Stimulated activated CD8-positive, alpha-beta memory T cell treated with anti-CD3 and anti-CD28 coated beads, Interleukin-2, amount 100 ng/mL, for 1 hour (primary cell): Measurements from ENCODE around the gene NELL2.
"Not testable (repeated sequence)": the region's sequence is repeated elsewhere in the genome, so short reads cannot be mapped to it uniquely, and the experiment has no call there.

ENCODE experiments used
- DNase-seq, 2 donors: peaks; one replicate each; pipeline ENCODE4 v3.0.0-alpha.2; 2020; ENCODE audit warnings: low read depth in 2 of 2

Gene NELL2

DNA sequence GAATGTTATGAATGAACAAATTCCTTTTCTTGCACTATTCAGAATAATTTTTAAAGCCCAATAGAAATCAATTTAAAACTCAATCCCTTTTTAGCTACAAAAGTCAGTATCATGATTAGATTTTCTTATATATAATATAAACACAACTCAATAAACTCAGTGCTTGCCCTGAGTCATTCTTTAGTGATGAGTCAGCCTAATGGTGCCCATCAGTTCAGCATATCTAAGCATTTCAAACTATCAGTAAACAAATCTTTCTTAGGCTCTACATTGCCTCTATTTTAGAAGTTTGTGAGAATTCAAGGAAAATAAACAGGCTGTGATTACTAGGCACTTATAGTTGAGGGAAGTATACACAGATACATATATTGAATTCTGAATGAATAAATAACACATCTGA, 179.6 kb downstream of the NELL2 start:
- DNase-seq: no peak

DNA sequence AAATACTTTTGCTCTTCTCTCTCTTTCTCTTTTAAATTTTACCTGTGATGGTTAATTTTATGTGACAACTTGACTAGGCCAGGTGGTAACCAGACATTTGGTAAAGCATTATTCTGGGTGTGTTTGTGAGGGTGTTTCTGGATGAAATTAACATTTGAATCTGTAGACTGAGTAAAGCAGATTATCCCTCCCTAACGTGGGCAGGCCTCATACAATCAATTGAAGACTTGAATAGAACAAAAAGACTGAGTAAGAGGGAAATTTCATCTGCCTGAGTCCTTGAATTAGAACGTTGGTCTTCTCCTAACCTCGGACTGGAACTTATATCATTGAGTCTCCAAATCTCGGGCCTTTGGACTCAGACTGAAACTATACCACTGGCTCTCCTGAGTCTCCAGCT, 182.1 kb downstream of the NELL2 start:
- DNase-seq: no peak

DNA sequence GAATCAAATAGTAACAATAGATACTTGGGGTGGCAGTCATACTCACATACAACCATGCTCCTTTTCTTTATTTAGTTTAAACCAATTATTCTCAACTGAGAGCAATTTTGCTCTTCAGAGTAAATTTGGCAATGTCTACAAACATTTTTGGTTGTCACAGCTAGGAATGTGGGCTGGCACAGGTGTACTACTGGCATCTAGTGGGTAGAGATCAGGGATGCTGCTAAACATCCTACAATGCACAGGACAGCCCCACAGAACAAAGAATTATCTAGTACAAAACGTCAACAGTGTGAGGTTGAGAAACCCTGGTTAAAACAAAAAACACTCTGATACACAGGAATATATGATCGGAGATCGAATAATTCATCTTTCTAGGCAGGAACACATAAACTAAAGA, 186.5 kb downstream of the NELL2 start:
- DNase-seq: no peak

DNA sequence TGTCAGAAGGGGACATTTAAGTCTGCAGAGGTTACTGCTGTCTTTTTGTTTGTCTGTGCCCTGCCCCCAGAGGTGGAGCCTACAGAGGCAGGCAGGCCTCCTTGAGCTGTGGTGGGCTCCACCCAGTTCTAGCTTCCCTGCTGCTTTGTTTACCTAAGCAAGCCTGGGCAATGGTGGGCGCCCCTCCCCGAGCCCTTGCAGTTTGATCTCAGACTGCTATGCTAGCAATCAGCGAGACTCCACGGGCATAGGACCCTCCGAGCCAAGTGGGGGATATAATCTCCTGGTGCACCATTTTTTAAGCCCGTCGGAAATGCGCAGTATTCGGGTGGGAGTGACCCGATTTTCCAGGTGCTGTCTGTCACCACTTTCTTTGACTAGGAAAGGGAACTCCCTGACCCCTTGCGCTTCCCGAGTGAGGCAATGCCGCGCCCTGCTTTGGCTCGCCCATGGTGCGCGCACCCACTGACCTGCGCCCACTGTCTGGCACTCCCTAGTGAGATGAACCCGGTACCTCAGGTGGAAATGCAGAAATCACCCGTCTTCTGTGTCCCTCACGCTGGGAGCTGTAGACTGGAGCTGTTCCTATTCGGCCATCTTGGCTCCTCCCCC, 189.2 kb downstream of the NELL2 start:
- DNase-seq: not testable (repeated sequence)

DNA sequence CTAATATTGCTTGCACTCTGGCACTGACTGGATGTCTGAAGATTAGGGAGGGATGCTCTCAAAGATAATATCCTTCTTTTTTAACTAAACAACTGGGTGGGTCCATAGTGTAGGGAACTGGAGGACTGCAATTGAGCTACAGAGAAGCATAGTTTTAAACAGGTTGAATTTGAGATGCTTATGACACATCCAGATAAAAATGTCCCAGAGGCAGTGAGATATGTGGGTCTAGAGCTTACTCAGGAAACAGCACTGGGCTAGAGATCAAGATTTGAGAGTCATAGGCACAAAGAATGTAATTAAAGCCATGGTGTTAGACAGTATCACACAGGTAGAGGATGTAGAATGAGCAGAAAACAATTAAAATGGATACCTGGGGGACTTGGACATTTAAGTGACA, 198.4 kb downstream of the NELL2 start:
- DNase-seq: no peak

DNA sequence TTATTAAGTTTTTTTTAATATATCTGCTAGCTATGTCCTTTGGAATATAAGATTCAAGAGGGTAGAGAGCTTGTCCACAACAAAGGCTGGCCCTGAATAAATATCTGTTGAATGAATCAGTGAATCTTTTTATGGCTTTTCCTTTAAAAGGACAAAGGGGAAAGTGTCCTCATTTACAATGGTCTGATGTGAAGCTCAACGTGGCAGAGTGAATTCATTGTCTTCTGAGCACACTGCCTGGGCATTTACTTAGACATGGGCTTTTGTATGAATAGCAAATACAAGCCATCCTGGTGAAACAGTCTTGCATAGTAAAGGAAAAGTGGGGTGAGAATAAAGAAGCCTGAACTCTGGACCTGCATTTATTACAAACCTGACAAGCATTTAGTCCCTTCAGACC, 201.2 kb downstream of the NELL2 start:
- DNase-seq: no peak

DNA sequence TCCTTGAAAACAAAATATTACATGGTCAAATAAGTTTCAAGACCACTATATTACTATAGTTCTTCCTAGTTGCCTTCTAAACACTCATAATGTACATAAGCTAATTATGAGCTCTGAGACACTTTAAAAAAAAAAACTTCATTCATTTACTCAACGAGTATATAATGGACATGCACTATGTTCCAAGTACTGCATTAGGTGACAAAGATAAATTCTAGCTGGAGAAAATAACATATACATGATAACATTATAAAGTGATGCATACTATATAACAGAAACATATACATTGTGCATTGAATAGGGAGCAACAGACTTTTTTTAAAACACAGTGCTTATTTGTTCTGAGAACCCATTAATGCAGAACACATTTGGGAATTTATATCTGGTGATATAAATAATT, 202.3 kb downstream of the NELL2 start:
- DNase-seq: no peak

DNA sequence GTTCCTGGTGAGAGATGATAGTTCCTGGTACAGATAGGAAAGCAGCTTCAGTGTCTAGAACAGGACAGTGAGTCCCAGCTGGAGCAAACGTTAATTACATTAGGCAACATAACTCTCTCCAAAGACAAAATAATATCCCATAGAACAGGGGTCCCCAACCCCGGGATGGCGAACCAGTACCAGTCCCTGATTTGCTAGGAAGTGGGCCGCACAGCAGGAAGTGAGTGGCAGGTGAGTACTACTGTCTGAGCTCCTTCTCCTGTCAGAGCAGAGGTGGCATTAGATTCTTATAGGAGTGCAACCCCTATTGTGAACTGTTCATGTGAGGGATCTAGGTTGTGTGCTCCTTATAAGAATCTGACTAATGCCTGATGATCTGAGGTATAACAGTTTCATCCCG, 204.1 kb downstream of the NELL2 start:
- no peak for DNase-seq

DNA sequence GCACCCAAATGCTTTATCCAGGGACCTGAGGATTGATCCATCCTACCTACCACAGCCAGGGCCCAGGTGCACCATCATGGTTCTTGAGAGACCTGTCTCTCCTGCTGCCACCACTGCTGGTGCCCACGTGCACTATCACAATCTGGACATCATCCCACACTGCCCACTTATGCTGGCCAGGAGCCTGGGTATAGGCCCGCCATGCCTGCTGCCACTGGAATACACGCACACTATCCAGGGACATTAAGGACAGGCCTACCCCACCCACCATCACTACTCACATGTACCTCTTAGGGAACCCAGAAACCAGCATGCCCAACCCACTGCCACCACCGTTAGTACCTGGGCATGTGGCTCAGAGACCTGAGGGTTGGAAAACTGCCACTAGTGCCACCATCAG, 207.7 kb downstream of the NELL2 start:
- DNase-seq: no peak

DNA sequence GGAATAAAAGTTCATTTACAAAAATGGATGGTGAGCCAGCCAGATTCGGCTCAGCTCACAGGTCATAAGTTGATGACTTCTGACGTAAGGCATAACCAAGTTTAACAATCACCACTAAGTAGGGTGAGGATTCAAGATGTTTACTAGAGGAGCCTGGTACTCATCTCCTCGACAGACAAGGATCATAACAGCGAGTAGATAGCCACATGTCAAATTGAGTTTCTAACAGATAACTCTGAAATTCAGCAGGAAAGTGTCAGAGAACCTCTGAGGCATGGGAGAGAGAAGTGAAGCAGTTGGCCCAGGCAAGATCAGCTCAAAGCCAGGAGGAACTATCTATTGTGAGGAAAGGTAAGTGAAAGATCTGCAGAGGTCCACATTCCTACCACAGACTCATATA, 208.7 kb downstream of the NELL2 start:
- DNase-seq: no peak

DNA sequence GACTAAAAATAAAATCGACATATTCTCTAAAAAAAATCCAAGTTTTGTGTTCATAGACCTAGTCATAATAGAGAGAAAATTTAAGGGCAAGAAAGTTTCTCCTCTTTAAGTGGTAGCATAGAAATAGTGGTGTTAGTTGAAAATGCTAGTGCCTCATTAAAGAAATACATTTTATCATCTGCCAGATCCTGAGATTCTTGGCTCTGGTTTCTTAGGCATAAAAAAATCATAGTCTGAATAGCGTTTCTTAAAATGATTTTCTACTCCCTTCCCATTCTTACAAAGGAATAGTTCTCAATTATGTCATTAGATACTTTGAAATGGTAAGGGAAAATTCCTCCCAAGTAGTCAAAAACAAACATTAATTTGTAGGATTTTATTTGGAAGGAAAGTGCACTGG, 212.8 kb downstream of the NELL2 start:
- no peak for DNase-seq

DNA sequence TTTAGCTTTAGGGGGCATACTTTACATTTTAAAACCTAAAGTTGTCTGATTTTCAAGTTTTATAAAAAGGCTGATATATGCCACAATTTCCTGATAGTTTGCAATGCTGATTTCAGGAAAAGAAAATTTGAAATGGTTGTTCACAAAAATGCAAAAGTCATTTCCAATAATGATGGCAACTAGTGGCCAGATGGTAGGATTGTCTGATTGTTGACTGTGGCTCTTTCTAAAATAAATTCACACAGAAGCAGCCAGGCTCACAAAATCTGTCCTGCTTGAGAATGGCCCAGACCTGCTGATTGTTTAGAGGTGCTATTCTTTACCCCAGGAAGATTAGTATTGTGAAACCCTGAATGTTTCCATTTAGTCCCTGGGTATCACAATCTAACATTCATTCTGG, 220.3 kb downstream of the NELL2 start:
- no peak for DNase-seq

DNA sequence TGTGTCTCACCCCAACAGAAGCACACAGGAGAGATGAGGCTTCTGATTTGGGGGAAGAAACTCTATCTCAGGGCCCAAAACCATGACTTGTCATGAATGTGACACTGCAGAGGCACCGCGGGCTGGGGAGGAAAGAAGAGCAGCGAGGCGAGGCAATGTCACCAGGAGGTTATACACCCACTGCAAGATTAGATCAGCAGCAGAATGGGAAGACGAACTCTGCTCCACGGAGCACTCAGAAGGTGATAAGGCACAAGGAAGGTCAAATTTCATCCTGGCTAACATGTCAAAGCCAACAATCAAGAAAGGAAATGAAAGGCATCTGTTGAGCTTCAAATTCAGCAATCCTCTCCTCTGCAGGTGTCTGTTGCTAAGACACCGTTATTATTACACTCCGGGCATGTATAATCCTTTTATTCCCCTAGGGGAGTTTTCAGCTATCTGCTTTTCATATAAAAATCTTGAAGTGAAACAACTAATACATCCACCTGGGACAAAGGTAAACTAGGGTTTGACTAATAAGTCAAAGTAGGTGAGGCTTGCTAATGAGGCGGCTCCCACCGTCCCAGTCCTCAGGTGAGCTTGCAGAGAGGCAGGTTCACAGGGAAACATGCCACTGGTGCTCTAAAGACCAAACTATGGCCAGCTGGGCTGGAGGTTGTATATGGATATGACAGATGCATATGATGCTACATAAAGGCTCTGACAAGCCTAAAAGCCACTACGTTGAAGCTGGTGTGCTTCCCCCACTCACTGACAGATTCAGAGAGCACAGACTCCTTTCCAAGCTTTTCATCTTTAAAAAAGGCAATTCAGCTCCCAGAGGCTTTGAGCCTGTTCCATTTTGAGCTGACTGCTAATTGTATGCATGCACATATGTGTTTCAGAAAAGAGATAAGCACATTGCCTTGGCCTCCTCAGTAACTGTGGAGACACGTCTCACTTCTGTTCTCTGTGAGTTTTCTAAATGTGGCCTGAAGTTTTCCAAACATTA, 221.2 kb downstream of the NELL2 start:
- no peak for DNase-seq

DNA sequence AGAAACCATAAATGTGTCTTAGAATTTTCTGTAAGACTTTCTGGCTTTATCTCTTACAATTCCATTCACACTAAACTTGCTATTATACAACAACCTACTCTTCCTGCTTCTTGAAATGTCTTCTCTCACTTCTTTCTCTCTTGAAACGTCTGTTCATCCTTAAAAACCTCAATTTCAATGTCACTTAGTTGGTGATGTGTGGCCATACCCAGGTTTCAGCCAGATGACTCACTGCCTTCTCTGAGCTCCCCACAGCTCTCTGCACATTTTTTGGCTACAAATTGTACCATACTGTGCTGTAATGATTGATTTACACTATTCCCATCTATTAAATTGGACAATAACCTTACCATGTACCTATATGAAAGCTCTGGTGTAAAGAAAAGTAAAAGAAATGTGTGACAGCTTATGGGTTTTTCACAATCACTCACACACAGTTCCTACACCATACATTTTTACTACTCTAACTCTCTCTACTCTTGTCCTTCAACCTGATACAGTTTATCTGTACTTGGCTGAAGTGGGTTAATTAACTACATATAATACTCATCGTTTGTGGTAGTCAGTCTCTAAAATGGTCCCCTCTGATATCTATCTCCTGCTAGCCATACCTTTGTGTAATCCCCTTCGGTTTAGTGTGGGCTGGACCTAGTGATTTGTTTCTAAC, 222.1 kb downstream of the NELL2 start:
- no peak for DNase-seq

DNA sequence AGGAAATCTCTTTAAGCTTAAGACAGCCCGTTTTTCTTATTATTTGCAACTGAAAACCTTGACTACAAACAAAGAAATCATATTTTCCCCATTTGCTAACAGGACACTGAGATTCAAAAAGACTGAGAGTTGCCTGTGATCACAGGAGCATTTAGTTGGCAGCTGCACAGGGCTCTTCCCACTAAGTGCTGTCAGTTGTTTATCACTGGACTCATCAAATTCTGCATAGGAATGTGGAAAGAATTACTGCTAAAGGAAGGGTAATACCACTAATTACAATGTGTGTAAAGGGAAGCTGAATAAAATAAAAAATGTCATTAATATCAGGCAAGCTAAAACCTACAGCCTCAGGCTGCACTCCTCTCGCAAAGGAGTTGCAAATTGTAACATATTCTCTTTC, 226.4 kb downstream of the NELL2 start:
- DNase-seq: no peak

DNA sequence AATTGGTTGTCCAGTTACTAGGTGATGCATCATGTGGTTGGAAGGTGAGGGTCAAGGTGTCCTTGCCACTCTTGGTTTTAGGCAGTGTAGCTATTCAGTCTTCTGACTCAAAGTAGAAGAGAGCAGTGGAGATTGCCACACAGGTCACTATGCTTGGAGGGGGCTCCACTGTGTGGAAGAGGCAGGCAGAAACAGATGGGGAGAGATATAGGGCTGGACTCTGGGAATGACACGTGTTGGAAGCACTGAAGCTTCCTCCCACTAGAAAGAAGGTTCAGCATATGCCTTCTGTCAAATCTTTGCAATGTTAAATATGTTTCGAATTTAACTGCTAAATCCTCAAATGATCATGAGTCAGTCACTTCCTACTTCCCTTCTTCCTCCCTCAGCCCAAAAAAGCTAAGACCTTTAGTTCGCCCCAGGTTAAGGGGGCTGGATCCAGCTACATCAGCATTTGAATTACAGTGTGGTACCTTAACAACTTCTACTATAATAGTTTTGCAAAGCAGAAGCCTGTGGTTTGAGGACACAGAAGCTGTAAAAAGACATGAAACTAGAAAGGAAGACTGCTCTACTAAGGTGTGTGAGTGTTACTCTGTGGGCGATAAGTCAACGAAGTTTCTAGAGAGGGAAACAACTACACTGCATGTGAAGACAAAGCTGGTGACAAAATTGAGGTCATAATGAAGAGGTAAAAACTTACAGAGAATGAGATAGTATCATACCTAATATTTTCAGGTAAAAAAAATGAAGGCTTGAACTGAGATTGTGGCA, 228.0 kb downstream of the NELL2 start:
- DNase-seq: no peak

DNA sequence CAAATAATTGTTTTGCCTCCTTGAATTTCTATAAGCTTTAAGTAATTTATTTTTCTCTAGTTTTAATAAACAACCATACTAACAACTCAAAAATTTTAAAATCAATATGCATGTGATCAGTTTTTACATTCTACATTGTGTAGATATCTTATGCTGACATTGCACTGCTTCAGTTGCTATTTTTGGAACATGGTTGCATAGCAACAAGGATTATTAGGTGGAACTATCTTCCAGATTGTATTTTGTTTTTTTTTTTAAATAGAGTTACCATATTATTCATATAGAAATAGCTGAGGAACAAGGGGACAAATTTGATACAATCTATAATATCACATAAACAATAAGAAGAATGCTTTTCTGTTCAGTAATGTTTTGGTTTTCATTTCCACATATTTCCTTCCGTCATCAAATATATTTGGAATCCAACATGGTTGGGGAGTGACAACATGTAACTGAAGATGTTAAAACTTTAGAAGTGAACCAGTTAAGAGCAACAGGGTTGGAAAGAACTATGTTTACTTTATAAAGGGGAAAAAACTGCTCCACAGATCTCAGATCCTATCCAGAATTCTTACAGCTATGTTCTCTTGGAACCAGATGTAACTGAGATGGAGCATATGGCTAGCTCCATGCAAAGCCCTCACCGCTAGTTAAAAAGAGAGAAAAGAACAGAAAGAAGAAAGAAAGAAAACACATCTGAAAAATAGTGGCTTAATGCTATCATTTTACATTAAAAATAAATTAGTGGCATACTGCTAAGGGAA, 235.5 kb downstream of the NELL2 start:
- DNase-seq: no peak

DNA sequence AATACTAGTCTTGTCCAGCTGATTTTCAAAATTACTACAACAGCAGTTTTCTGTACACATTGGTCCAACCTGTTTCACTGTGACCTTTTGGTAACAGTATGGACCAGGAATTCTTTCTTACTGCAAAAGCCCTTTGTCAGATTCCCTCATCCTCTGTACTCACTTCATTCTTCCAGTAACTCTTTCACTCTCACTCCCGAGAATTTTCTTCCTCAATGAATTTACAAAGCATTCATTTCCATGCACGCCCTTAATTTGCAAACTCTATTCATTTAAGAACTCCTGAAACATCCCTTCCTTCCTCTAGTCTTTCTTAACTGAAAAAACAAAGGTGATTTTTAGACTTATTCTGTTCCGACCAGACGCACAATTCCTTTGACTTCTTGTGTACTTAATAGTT, 238.2 kb downstream of the NELL2 start:
- DNase-seq: no peak

DNA sequence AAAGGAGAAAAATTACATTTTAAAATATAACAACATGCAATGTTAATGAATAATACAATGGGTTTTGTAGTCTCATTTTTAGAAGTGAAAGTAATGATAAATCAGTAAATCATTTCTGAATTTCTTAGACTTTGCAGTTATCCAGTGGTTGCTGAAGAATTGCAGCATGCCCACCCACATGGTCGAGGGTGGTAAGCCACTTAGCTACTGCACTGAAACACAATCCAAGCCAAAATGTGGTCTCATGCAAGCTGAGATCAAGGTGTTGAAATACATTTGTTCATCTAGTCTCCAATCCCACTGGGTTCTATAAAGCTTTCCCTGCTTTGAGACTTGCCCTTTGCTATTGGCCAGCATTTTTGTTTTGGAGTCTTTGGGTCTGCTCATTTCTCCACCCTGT, 247.9 kb downstream of the NELL2 start:
- DNase-seq: no peak

DNA sequence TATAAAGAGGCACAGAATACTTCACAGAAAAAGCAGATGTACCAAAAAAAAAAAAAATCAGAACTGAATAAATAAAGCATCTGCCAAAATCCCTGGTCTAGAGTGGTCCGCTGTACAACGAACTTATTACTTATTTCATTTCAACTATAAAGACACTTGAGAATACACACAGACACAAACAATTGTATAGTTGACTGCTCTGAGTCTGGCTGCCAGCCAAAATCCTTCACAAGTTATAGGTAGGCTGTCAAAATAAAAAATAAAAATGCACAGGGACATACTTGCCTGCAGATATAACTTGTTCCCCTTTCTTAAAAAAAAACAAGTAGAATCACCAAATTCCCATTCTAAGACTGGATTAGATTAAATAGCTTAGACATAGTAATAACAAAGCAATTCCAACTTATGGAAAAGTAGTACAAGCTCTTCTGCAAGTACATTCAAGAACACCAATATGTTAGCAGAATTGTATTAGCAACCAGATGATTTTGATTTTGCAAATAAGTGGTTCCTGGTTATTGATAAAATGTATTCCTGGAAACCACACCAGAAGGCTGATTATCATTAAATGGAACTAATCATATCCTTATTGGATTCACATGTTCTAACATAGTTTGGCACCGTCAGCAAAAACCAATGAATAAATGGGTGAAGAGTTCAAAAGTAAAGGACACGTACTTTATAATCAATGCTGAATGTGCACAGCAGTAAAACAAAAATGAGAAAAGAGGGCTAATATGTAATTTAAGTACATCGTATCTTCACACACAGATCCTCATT, 248.5 kb downstream of the NELL2 start:
- DNase-seq: no peak
